Fibroblast of lung (primary cell): ENCODE data around the gene PTPRE.

Source experiments
- CTCF ChIP-seq, 2 donors: IDR thresholded peaks in 1 of 2; conservative IDR thresholded peaks in 1 of 2; 1 replicate in 1 of 2; 2 replicates in 1 of 2; pipeline ENCODE4 v1.5.1; 2011 to 2012; ENCODE audit warnings: low read length in 2 of 2, control low read depth in 1 of 2, inconsistent platforms in 1 of 2, low read depth in 1 of 2, mild to moderate bottlenecking in 1 of 2
- EZH2 ChIP-seq: IDR thresholded peaks from 2 replicates; pipeline ENCODE4 v1.5.1; 2012; ENCODE audit warnings: low read length, control low read depth, mild to moderate bottlenecking; ENCODE audit errors: missing control alignments

GRCh38 chr10:128070721-128071416 lies 164.0 kb downstream of the PTPRE start:
- TF ChIP-seq CTCF (conservative IDR thresholded peaks at IDR 0.05 in 1 of 2, IDR thresholded peaks at IDR 0.05 in 1 of 2; ENCODE audit: low read depth in 1 of 2, low read length in 2 of 2) (no peak), EZH2 (no peak)
